NOMO-1 treated with DMSO at 0.1 percent for 48 hours (cell line): ENCODE measurements around the gene IRF6.

Source experiments
- DNase-seq: peaks from one replicate; lab custom pipeline; 2025; ENCODE audit not compliant: unreplicated experiment; lab: John Stamatoyannopoulos, UW

The IRF6 gene

DNA sequence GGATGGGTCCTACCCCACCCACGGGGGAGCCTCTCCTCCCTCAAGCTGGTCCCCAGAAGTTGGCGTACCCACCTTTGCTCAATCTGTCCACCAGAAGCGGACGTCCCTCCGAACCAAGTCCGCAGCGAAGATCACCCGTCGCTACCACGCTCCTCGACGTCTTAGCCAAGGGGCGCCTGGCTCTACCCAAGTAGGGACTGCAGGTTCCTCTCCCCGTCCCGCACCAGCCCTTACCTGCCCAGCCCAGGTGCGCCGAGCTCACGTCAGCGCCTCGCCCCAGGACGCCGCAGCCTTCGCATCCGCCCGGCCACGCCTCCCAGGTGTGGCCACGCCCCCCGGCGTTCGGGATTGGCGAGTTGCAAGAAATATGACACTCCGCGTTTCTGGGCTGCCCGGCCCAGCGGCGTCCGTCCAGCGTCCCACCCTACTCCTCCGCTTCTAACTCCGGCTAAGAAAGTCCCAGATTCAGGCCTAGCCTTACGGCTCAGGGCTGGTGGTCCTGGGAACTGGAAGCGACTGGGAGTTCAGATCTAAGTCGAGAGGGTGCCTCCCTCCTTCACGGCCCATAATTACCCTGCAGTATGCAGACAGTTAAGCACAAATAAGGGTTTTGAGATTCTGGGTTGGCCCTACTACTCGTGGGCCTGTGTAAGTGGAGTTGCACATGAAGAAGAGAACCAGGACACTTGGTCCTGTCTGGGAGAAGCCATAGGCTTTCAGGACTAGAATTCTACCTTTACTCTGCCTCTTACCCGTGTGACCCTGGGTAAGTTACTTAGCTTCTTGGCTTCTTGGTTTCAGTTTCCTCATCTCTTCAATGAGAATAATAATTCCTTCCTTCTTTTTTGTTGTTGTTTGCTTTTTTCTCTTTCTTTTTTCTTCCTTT is at the start of gene IRF6:
TSS of gene IRF6 (minus strand) at position 268 of the 886 bp plus-strand sequence. CDS start 4,729 bp downstream, outside the sequence.
- DNase-seq, result peak; percentile 70

DNA sequence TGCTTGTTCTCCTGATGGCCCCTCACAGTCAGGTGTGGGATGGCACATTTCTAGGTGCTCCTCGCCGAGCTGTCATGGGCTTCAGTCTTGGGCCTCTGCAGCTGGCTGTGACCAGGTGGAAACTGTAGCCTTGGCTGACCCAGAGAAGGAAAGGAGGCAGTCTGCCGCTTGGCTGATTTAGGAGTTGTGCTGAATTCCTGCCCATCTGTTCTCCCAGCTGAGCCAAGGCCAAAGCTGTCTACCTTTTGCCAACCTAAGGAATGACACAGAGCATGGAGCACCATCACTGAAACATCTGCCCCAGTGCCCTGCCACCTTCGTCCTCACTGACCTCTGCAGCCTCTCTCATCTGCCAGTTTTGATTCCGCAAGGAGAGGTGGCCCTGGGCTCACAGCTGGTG is 49.7 kb upstream of the IRF6 start:
- no peak for DNase-seq

DNA sequence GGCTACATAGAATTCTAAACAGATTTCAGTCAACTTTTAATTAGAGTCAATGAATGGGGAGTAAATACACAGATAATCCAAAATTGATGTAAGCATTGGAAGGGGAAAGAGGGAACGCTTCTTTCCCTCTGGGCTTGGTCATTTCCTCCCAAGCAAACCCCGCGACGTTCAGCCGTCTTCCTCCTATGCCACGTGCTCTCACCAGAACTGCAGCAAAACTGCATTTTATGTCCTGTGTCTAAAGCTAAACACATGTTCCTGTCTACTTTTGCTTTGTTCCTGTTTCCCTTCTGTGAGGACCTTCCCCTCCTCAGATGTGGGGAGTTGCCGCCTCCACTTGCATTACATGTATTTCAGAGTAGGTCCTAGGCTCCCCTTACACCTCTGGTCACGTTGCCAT is 49.1 kb upstream of the IRF6 start:
- no peak for DNase-seq

- DNase-seq, result no peak
These were observed 48.3 kb upstream of the IRF6 start for GRCh38 chr1:209854196-209854595.

- DNase-seq, result no peak
These were observed 47.7 kb upstream of the IRF6 start for GRCh38 chr1:209853676-209854075.

DNA sequence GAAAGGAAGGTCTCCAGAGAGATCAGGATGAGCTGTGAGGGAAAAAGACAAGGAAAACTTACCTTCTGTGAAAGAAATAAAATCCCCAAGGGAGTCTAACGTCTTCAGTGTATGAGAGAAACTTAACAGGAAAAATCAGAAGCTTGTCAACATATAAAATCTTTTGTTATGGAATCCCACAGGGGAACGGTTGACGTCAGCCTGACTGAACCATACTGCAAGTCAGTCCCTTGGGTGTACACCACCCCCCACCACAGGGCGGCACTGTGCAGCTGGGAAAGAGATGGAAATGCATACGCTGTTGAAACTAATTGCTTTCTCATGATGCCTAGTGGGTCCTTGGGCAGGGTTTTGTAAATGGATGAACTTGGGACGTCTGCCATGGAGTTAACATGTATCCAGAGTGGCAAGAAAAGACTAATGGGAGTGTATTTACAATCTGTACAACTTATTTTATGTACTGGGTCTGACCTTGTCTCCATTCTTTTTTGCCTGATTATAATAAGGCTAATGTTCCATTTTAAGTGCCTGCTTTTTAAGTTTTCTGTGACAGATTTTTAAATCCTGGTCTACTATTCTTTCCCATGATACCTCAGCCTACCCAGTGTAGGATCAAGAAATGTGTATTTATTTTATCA is 44.5 kb upstream of the IRF6 start:
- no peak for DNase-seq

- DNase-seq, result no peak
These were observed 43.4 kb upstream of the IRF6 start for GRCh38 chr1:209849388-209849787.

- no peak for DNase-seq
These were observed 39.4 kb upstream of the IRF6 start for GRCh38 chr1:209845408-209845725.

- no peak for DNase-seq
These were observed 38.9 kb upstream of the IRF6 start for GRCh38 chr1:209844695-209845407.

DNA sequence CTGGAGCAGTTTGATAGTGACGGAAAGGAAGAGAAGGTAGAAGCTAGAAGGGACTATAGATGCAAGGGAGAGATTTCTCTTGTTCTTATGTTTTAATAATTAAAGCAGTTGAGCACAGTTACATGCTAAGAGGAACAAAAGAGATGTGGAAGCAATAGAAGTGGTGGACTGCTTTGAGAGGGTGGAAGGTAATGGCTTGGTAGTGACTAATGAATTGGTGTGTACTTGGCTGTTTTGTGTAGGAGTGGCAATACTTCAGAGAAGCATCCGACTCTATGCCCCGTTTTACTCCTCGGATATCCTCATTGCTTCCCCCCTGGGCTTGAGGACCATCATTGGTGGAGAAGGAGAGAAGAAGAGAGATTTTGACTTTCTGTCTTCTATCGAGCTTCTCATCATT is 34.7 kb upstream of the IRF6 start:
- no peak for DNase-seq

DNA sequence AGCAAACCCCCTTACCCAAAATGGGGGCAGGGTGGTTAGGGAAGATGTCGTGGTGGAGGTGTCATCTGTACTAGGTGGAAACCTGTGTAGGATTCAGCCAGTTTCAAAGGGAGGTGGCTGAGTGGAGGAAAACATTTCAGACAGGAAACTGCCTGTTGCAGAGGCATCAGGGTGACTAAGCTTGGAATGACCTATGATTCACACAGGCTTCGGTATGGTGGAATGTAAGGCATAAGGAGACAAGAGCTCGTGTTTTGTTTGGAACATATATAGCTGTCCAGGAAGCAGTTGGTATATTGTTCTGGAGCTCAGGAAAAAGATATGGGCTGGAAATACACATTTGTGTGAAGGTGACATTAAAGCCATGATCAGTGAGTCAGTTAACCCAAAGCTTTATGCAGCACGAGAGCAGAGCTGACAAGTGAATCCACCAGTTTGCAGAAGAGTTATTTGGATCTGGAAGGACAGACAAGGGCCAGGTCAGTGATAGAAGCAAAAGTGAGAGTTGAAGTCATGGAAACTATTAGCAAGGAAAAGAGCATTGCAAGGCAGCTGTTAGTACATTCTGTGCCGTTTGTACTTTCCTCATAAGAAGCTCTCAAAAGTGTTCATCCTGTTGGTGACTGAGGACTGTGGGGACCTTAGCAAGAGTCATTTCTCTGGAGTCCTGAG is 34.1 kb upstream of the IRF6 start:
- no peak for DNase-seq

- no peak for DNase-seq
These were observed 32.6 kb upstream of the IRF6 start for GRCh38 chr1:209838537-209838936.

GRCh38 chr1:209837671-209838070 is 31.7 kb upstream of the IRF6 start:
- DNase-seq, result no peak

DNA sequence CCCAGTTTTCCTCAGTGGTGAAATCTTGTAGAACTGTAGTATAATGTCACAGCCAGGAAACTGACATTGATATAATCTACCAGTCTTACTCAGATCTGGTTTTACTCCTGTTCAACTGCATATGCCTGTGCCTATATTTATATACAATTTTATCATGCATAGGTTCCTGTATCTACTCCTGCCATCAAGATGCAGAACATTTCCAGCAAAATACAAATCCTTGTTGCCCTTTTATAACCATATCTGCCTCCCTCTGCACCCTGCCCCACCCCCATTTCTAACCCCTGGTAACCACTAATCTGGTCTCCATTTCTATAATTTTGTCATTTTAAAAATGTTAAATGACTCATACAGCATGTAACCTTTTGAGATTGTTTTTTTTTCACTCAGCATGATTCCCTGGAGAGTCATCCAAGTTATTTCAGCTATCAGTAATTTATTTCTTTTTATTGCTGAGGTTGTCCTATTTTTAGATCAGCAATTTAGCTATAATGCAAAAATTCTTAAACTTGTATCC is 29.9 kb upstream of the IRF6 start:
- no peak for DNase-seq

GRCh38 chr1:209831615-209832014 is 25.7 kb upstream of the IRF6 start:
- DNase-seq, result no peak

DNA sequence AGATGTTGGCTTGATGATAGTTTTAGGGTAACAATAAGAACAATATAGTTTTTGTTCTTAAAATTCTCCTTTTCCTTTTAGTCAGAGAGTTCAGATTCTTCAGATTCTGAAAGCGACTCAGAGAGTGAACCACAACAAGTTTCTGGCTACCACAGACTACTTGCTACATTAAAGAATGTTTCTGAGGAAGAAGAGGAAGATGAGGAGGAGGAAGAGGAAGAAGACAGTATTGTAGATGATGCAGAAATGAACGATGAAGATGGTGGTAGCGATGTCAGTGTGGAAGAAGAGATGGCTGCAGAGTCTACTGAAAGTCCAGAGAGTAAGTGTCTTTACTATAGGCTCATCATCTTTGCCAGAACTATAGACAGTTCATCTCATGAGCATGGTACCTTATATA is 24.8 kb upstream of the IRF6 start:
- no peak for DNase-seq

DNA sequence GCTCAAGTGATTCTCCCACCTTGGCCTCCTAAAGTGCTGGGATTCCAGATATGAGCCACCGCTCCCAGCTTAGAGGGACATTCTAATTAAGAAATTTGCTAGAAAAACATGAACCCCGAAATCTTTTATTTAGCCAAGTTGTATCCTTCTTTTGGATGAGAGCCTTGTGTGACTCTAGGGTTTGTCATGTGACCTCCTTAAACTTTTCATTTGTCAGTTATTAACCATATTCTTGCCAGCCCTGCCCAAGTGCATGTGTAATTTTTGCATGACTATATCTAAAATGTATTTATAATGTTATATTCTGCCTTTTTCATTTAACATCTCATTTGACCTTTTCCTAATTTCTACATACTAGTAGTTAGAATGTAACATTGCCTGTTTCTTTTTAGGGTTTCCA is 23.8 kb upstream of the IRF6 start:
- no peak for DNase-seq

DNA sequence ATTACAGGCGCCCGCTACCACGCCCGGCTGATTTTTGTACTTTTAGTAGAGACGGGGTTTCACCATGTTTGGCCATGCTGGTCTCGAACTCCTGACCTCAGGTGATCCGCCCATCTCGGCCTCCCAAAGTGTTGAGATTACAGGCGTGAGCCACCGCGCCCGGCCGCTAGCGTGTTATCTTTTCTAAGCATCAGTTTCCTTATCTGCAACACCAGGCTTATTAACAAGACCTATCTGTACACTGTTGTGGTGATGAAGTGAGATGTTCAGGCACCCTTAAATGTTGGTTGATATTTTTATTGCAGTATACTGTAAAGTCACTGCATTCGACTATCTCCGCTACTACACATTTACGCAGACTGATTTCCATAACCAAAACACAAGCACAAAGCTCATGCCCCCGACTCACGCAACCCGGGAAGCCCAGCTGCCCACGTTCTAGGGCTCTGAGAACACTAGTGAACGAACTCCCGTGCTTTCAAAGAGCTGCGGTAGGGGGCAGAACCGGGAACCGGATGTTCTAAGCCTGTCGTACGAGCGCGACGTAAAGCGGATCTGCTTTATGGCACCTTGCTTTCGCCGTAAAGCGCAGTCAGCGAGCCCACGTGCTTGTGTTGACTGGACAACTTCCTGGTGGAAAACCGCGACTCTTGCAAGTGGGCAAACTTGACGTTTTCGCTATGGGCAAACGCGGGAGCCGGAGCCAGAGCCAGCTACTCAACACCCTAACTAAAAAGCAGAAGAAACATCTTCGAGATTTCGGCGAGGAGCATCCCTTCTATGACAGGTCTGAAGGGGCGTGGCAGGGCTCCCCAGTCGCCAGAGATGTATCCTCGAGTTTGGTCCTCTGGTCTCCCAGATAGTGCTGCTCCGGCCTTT is 21.7 kb upstream of the IRF6 start, which contains the start of gene UTP25:
TSS of gene UTP25 (plus strand) at position 589 of the 879 bp plus-strand sequence. CDS start at position 681, 92 bp downstream.
- peak; percentile 95 for DNase-seq

- no peak for DNase-seq
These were observed 19.9 kb upstream of the IRF6 start for GRCh38 chr1:209825591-209826434.
